NCI-H128 (cell line): ENCODE results near the gene SGCE.

Experiments
- DNase-seq: peaks from one replicate; lab custom pipeline; 2025; ENCODE audit not compliant: unreplicated experiment; lab: John Stamatoyannopoulos, UW

Gene SGCE

GRCh38 chr7:94575646-94576045 lies 80.3 kb downstream of the SGCE start:
- no peak for DNase-seq

- DNase-seq = no peak
Observed at GRCh38 chr7:94571816-94572215, 84.1 kb downstream of the SGCE start.

- DNase-seq = no peak
Observed at GRCh38 chr7:94567396-94567795, 88.5 kb downstream of the SGCE start.

GRCh38 chr7:94565247-94565894 lies 90.6 kb downstream of the SGCE start:
- DNase-seq = no peak

- DNase-seq = no peak
Observed at GRCh38 chr7:94562525-94562924, 93.4 kb downstream of the SGCE start.

GRCh38 chr7:94561841-94562514 lies 94.0 kb downstream of the SGCE start:
- DNase-seq = no peak

- no peak for DNase-seq
Observed at GRCh38 chr7:94559972-94560371, 96.0 kb downstream of the SGCE start.

GRCh38 chr7:94557215-94557614 lies 98.7 kb downstream of the SGCE start:
- no peak for DNase-seq

GRCh38 chr7:94556028-94556427 lies 99.9 kb downstream of the SGCE start:
- DNase-seq = no peak

- no peak for DNase-seq
Observed at GRCh38 chr7:94547126-94547525, 108.8 kb downstream of the SGCE start.

GRCh38 chr7:94540428-94540827 lies 115.5 kb downstream of the SGCE start:
- no peak for DNase-seq
